Jurkat, Clone E6-1 (cell line): ENCODE results near the gene PPARA.
"Not testable (repeated sequence)": the region's sequence is repeated elsewhere in the genome, so short reads cannot be mapped to it uniquely, and the experiment has no call there.

Experiments used
- DNase-seq: peaks from one replicate; pipeline ENCODE4 v3.0.0-alpha.2; 2011; ENCODE audit warnings: low read depth, low spot score
- H3K4me3 ChIP-seq: 2 replicates; pipeline ENCODE4 v1.5.1; 2011; ENCODE audit warnings: mild to moderate bottlenecking, low read length, control low read depth, moderate library complexity

PPARA gene

DNA sequence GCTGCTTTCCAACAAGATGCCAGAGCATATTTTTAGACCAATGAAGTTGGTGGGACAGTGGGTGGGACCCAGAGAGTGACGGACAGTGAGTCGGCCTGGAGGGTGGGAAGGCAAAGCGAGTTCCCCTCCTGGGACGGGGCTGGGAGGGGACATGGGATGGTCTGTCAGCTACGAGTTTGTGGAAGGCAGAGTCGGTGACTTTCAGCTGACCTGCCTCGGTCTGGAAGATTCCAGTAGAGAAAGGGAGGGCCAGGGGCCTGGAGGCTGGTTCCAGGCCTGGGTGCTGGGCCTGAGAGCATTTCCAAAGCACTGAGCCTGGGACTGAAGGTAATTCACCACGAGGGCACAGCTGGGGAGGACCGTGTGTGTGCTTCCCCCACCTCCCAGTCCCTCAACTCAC lies 10.9 kb upstream of the PPARA start:
- not testable (repeated sequence) for H3K4me3 ChIP-seq, DNase-seq

GRCh38 chr22:46139895-46140350 lies 10.4 kb upstream of the PPARA start:
- DNase-seq: no peak
- no peak overlapping the region for H3K4me3 ChIP-seq

- no peak for DNase-seq
- H3K4me3 ChIP-seq: no peak overlapping the region
These were observed 9.1 kb upstream of the PPARA start for GRCh38 chr22:46140989-46141928.

DNA sequence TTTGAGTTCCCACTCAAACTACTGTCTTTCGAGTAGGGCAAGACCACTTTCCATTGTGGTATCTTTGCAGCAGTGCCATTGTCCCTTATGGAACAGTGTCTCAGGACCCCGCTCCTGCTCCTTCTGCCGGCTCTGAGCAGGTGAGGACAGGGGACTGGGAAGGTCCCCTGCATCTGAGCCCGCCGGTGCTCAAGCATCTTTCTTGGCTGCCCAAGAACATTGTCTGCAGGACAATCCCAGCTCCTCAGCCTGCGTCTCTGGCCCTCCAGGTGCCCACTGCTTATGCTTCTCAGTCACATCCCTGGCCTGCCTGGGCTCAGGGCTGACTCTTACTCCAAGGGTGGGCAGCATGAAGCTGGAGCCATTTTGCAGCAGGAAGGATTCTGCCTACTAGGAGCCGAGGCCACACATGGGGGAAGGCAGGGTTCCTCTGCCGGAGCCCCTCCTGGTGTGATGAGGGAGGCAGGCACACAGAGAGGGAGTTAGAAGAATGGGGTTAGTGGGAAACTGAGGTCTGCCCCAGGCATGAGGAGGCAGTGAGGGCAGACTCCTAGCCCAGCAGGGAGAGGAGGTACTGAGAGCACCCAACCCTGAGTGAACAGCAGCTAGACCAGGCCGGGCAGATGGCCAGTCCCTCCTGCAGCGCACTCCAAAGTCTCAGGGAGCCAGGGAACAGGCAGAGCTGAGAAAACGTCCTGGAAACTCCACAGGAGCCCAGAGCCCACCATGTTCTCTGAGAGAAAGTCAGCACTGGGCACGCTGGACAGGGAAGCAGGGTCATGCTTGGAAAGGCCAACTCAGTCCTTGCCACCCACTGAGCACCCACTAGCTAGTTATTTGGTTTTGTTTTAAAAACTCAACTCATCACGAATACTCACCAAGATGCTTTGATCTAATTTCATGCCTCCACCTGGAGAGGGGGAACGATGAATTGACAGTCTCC lies 7.5 kb upstream of the PPARA start:
- DNase-seq: no peak
- H3K4me3 ChIP-seq: no peak overlapping the region

GRCh38 chr22:46143491-46144147 lies 6.7 kb upstream of the PPARA start:
- no peak for DNase-seq
- H3K4me3 ChIP-seq: no peak overlapping the region

GRCh38 chr22:46145361-46145851 lies 4.9 kb upstream of the PPARA start:
- H3K4me3 ChIP-seq: no peak overlapping the region
- no peak for DNase-seq

GRCh38 chr22:46145896-46146295 lies 4.4 kb upstream of the PPARA start:
- no peak overlapping the region for H3K4me3 ChIP-seq

DNA sequence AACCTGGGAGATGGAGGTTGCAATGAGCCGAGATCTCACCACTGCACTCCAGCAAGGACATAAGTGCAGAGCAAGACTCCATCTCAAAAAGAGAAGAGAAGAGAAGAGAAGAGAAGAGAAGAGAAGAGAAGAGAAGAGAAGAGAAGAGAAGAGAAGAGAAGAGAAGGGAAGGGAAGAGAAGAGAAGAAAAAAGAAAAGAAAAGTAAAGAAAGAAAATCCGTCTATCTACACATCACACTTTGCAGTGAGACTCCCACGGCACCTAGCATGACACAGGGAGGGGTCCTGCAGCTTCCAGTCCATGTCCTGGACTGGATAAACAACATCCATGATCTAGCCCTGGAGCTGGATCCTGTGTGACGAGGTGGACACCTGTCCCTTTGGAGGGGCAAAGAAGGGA lies 4.0 kb upstream of the PPARA start:
- no peak for DNase-seq
- no peak overlapping the region for H3K4me3 ChIP-seq

More at GRCh38 chr22:46145896-46146295, 4.4 kb upstream of the PPARA start:
- no peak for DNase-seq

DNA sequence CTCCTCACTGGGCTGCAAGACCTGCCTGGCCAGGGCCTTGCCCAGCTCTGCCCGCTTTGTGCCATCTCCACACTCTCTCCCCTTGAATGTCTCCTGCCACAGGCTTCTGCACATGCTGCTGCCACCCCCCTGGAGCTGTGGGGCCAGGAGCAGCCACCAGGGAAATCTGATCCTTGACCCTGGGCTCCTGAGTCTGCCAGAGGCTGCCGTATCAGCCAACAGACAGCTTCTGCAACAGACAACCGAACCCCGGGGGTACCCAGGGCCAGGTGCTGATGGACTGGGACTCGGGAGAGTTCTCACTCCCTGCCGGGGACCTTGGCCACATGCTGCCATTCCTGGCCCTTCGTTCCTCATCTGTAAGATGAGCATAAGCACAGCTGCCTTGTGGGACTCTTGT lies 3.3 kb upstream of the PPARA start:
- DNase-seq: no peak
- H3K4me3 ChIP-seq: no peak overlapping the region

DNA sequence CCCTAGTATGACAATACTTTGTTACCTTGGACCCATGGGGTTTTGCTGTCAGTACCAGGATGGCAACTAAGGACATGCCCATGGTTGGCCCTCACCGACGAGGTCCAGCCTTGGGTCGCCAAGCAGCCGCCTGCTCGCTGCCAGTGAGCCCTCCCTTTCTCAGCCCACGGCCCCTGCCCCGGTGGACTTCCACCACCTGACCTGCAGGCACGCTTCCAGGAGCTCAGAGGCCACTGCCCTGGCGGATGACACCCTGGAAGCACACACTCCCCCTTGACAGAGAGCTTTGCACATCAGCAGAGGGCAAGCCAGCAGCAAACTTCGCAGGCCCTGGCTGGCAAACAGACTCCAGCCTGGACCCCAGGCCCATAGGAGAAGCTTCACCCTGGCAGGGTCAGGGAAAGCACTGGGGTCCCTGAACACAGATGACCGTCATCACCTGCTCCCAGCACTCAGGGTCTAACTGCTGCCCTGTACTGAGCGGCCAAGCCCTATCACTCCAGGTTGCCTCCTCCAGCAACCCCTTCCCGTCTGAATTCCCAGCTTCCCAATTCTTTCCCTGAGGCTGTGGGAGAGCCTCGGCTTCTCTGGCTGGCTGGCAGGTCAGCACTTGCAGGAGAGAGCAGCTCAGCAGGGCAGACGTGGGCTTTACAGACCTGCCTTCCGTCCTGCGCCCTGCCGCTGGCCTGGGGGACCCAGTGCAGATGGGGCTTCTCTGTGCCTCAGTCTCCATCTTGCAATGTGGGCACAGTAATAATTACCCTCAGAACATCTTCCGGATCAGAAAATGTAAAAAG lies 2.7 kb upstream of the PPARA start:
- no peak for DNase-seq
- no peak overlapping the region for H3K4me3 ChIP-seq

GRCh38 chr22:46148336-46148735 lies 2.0 kb upstream of the PPARA start:
- no peak overlapping the region for H3K4me3 ChIP-seq
- DNase-seq: no peak

GRCh38 chr22:46148816-46149511 lies 1.4 kb upstream of the PPARA start:
- no peak for DNase-seq
- peak overlapping the region; percentile 64 for H3K4me3 ChIP-seq

GRCh38 chr22:46149512-46150033 lies 753 bp upstream of the PPARA start:
- no peak for DNase-seq

DNA sequence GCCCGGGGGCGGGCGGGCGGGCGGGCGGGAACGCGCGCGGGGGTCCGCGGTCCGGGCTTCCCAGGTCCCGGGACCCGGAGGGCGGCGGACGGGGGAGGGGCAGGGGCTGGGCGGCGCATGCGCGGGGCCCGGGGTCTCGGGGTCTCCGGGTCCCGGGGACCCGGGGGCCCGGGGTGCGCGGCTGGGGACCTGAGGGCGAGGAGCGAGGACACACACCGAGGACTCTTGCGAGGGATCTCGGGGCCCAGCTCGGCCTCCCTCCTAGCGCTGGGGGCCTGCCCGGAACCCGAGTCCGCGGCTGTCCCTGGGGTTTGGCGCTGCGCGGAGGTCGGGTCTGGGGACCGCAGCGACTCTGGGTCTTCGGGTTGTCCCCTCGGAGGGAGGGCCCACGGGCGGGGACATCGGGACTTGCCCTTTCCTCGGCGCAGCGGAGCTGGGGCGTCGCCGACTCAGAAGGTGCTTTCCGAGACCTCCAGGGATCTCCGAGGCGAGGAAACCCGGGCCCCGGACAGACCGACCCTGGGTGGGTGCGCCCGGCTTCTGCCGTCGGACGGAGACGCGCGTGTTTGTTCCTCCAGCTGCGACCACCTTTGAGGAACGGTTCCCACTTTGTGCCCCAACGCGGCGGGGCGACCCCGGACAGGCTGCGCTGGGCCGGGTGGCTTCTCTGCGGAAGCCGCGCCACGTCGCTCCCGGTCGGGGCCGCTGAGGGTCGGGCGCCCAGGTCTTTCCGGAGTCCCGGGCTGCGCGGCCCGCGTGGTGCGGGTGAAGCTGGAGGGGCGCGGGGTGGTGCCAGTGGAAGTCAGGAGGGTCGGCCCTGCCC lies 540 bp downstream of the PPARA start:
- H3K4me3 ChIP-seq: peak overlapping the region; percentile 77
- DNase-seq: no peak

More at GRCh38 chr22:46149512-46150033, 753 bp upstream of the PPARA start:
- H3K4me3 ChIP-seq: peak overlapping the region; percentile 64

DNA sequence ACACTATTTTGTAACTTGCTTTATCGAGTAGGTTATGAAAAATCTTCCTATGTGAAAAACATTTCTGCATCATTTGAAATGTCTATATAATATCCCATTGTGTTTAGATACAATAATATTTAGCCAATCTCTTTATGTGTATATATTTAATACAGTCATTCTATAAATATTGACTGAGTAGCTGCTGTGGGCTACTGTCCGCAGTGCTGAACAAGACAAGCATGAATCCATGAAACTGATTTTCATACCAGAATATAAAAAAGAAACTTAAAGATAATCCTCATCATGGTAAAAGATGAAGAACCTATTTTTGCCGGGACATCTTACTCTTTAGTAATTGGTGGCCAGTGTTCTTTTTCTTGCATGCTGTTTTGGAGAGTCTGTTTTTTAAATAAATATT lies 3.6 kb downstream of the PPARA start:
- no peak overlapping the region for H3K4me3 ChIP-seq
- DNase-seq: no peak

DNA sequence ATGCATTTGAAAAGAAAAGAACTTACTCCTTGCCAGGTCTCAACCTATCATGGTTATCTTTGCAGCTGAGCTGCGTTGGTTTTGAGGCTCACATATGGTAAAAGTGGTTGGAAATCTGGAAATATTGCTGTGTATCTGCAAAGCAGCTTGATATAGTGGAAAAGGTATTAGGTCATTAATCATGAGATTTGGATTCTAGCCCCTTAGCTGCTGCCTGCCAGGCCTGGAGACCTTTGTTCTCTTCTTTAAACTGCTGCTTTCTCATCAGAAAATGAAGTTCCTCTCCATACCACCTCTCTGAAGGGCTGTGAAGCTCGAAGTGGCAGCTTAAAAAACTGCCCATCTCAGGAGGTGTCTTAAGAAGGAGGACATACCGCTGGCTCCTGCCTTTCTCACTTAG lies 5.7 kb downstream of the PPARA start:
- no peak for DNase-seq
- H3K4me3 ChIP-seq: no peak overlapping the region

DNA sequence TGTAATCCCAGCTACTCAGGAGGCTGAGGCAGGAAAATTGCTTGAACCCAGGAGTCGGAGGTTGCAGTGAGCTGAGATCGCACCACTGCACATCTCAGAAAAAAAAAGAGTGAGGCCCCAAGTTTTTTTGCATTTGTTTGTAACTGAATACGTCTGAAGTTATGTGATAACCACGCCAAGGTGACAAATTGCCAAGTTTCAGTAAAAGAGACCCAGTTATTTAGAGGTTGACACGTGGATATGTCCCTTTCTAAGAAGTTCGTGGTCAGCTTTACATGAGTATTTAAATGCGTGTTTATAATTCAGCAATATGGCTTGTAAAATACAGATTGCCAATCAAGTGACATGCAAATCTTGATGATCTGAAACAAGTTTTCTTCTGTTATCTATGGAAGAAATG lies 8.0 kb downstream of the PPARA start:
- no peak for DNase-seq
- H3K4me3 ChIP-seq: no peak overlapping the region
